ENCODE results near the gene MORC1.
"Not testable (repeated sequence)": the region's sequence is repeated elsewhere in the genome, so short reads cannot be mapped to it uniquely, and the experiment has no call there.

The MORC1 gene

DNA sequence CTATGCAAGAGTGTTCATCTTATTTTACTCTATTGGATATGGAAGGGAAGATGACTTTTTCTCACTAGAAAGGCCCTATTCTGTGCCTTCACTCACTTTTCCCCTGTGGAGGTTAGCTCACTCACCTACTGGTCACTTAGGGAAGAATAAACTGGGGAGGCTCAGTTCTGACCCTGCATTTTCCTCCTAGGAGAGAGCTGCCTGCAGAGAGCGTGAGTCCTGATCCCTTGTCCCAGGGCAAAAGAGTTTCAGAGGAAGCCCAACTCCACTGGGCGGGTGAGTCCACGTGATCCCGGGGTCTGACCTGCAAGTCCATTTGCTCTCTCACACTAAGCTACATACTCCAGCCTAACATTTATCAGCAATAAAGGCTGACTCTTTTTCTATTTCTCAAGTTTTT lies 8.4 kb downstream of the MORC1 start:
- in situ Hi-C loops (cut with MboI; ENCODE audit: low sequenced_read_pairs): no loop called here

GRCh38 chr3:109098079-109098644 lies 19.8 kb downstream of the MORC1 start:
- in situ Hi-C loops (cut with MboI; ENCODE audit: low sequenced_read_pairs): no loop called here

DNA sequence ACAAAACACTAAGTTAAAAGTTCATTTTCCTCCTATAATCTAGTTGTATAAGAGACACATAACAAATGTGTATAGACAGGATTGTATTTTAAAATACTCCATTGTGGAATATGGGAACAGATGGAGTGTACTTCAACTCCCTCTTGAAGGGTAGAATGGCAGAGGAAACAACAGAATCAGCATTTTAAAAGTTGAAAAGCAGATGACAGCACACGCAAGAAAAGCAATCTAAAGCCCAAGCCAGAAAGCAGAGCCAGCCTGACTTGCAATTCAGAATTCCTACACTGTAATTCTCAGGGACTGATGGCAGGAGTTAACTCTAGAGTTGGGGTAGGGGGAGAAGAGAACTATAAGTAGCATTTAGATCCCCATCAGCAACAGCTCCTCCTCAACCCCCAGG lies 22.8 kb downstream of the MORC1 start:
- in situ Hi-C loops (cut with MboI; ENCODE audit: low sequenced_read_pairs): no loop called here

DNA sequence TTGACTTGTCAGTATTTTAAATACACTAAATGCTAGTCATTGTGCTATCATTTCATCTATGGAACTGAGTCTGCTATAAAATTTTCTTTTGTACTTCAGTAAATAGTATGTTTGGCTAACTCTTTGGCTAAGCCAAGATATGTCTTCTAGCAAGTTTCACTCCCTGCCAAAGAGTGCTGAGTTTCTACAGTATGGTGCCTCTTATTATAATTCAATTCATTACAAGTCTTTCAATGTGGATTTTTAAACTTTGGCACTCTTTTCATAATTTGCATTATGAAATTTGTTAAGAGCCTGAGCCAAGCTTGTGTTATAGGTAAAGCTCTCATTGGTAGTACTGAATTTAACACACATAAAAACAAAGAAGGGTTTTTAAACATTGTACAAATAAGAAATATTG lies 24.4 kb downstream of the MORC1 start:
- in situ Hi-C loops (cut with MboI; ENCODE audit: low sequenced_read_pairs): no loop called here

DNA sequence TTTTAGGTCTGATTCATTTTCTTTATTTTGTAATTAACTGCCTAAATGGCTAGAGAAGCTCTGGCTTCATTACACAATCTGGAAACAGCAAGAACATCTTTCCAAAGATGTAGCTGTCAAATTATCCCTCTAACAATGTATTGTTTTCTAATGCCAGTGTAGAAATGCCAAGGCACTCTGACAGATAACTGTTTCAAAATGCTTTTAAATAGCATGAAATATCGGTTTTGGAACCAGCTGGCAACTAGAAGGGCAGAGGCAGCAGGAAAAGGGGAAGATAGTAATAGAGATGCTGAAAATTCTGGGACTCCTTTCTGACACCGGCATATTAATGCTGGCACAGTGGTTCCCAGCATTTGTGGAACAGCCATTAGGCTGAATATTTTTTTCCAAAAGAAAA lies 26.1 kb downstream of the MORC1 start:
- in situ Hi-C loops (cut with MboI; ENCODE audit: low sequenced_read_pairs): no loop called here

GRCh38 chr3:109089265-109089664 lies 28.7 kb downstream of the MORC1 start:
- in situ Hi-C loops (cut with MboI; ENCODE audit: low sequenced_read_pairs): no loop called here

DNA sequence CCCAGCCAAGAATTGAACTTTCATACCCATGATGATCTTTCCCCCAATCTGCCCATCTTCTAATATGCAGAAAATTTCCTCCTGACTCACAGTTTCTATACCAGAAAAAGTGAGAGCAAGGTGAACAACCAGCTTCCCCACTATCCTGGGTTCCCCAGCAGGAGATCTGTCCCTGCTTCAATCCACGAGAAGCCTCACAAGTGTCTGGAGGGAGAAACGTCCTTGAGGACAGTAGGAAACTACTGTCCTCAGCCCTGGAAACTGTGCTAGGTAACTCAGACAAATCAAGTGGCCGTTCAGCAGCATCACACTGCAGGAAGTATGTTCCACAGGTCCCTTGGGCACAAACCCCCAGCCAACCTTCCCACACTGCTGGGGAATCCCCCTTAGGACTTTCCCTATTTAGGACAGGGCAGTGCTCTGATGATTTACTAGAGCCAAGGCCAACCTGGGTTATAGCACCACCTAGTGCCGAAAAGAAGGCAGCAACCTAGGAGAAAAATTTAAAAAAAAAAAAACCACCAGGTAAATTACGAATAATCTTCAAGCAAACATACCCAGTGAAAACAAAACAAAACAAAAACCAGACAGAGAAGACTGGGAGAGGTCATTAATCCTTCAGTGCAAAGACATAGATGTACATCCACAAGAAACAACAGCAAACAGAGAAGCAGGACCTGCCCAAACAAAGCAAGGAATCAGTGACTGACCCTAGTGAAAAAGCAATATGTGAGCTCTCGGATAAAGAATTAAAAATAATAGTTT lies 36.0 kb downstream of the MORC1 start:
- in situ Hi-C loops (cut with MboI; ENCODE audit: low sequenced_read_pairs): no loop called here

GRCh38 chr3:109080090-109080489 lies 37.8 kb downstream of the MORC1 start:
- in situ Hi-C loops (cut with MboI; ENCODE audit: low sequenced_read_pairs): not testable (repeated sequence)

DNA sequence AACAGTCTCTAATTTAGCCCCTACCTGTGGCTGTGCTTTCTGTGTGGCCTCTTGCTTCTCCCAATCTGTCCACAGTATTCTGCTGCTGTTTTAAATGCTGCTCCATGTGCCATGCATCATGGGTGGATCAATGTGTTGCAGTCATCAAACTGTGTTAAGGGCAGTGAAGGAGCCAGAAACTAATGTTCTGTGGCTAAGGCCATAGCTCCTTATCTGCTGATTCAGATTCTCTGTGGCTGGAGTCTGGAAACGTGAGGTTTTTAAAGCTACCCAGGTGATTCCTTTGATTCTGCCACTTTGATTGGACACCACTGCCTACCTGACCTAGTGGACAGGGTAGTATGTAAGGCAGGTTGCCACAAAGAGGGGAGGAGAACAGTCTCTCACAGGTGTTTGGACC lies 44.8 kb downstream of the MORC1 start:
- in situ Hi-C loops (cut with MboI; ENCODE audit: low sequenced_read_pairs): no loop called here

DNA sequence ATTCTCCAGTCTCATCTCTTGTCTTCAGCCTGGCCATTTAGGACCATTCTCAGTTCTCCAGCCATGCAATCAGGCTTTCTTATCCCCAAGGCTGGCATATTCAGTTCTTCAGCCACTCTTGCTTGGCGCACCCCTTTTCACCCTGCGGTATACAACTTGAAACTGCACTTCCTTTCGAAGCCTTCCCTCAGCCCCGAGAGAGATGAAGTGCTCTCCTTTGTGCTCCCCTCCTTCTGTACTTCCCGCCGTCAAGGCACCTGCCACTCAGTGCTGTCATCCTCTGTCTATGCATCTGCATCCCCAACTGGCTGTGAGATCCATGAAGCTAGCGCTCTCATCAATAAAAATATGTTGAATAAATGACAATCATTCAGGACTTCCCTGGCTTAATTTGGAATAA lies 45.7 kb downstream of the MORC1 start:
- in situ Hi-C loops (cut with MboI; ENCODE audit: low sequenced_read_pairs): no loop called here

- in situ Hi-C loops (cut with MboI; ENCODE audit: low sequenced_read_pairs): no loop called here
Observed at GRCh38 chr3:109071350-109072142, 46.4 kb downstream of the MORC1 start.

- in situ Hi-C loops (cut with MboI; ENCODE audit: low sequenced_read_pairs): no loop called here
Observed at GRCh38 chr3:109070211-109070610, 47.7 kb downstream of the MORC1 start.

- in situ Hi-C loops (cut with MboI; ENCODE audit: low sequenced_read_pairs): no loop called here
Observed at GRCh38 chr3:109066864-109067263, 51.1 kb downstream of the MORC1 start.

GRCh38 chr3:109059264-109059663 lies 58.7 kb downstream of the MORC1 start:
- in situ Hi-C loops (cut with MboI; ENCODE audit: low sequenced_read_pairs): no loop called here

DNA sequence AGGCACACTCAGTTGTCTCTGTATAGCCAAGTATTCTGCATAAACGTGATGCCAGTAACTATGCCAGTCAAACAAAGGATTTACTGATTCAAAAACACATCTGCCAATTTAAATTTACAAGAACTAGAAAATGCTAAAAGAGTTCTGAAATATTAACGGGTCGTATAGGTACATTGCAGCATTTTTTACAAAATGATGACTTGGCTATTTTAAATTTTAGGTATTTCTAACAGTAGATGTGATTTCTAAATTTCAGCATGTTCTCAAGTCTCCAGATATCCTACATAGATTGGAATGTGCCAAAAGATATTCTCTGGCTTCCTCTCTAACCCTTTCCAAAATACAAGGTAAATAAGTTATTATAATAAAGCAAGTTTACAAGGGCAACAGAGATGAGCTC lies 60.3 kb downstream of the MORC1 start:
- in situ Hi-C loops (cut with MboI; ENCODE audit: low sequenced_read_pairs): no loop called here

- in situ Hi-C loops (cut with MboI; ENCODE audit: low sequenced_read_pairs): no loop called here
Observed at GRCh38 chr3:109057056-109057455, 60.9 kb downstream of the MORC1 start.

- in situ Hi-C loops (cut with MboI; ENCODE audit: low sequenced_read_pairs): no loop called here
Observed at GRCh38 chr3:109050591-109051167, 67.3 kb downstream of the MORC1 start.

- in situ Hi-C loops (cut with MboI; ENCODE audit: low sequenced_read_pairs): no loop called here
Observed at GRCh38 chr3:109047366-109047765, 70.6 kb downstream of the MORC1 start.

DNA sequence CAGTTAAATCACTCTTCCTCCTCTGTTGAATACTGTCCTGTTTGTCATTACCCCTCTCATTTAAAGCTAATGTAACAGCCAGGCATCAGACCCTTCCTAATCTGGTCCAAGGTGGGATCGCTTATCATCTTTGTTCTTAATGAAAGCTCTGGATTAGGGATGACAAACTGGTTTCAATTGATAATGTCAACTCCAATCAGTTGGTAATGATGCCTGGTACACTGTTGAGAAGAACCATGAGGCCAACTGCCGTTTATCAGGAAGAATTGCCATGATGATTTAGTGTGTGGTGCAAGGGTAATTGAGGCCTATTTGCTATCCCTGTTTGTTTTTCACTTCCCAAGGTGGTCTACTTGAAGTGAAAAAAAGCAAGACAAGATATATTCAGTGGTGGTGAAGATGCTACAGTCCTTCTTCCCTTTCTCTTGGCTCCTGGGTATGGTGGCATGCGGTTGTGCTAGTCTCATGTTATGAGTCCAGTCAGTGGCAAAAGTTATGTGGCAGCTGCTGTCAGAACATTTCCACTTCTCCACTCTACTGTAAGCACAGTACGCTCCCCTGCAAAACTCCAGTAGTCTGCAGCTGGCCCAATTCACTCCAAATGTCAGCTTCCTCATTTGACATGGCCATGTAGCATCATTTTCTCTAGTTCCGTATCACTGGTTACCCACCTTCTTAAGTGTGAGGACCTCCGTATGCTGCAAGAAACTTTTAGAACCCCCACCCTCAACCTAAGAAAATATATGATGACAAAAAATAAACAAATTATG lies 72.5 kb downstream of the MORC1 start:
- in situ Hi-C loops (cut with MboI; ENCODE audit: low sequenced_read_pairs): no loop called here

GRCh38 chr3:109035082-109035481 lies 82.9 kb downstream of the MORC1 start:
- in situ Hi-C loops (cut with MboI; ENCODE audit: low sequenced_read_pairs): no loop called here
